A673 (cell line): ENCODE data around the gene HAAO. TPM values are rescaled to one million over a fixed set of nuclear protein-coding genes. Genes with fewer than 3 reads are reported as not detected.

Experiments
- BruUV-seq: library from RNA; stranded (reverse); fragments of 400-500 nt; replicated peaks from 2 replicates; lab custom pipeline; 2021; lab: Mats Ljungman, UMichigan
- CTCF ChIA-PET: fragments of 300-600 bp; sonication (Branson Sonifier 250); formaldehyde crosslinking; loops from one replicate; lab custom pipeline; 2022; ENCODE audit warnings: antibody characterized with exemption; lab: Charles Lee
- POLR2A ChIA-PET: fragments of 300-600 bp; sonication (Branson Sonifier 250); formaldehyde crosslinking; loops from one replicate; lab custom pipeline; 2022; ENCODE audit warnings: antibody characterized with exemption; ENCODE audit not compliant: low non-redundant PET; lab: Charles Lee
- DNase-seq: peaks from one replicate; pipeline ENCODE4 v3.0.0-alpha.2; 2015; ENCODE audit warnings: low spot score
- H3K27ac ChIP-seq: fragments of 200-600 bp; sonication (generic); 2 replicates; pipeline ENCODE4 v1.5.1; 2016; ENCODE audit warnings: mixed run types, low read depth, mild to moderate bottlenecking, mixed read lengths, antibody characterized with exemption, low read length; ENCODE audit not compliant: poor library complexity, severe bottlenecking
- H3K27me3 ChIP-seq: fragments of 200-600 bp; sonication (generic); replicated peaks from 2 replicates; pipeline ENCODE4 v1.6.1; 2017; ENCODE audit warnings: mixed run types, low read depth, mild to moderate bottlenecking, mixed read lengths, antibody characterized with exemption, low read length; ENCODE audit not compliant: insufficient read depth, poor library complexity
- H3K36me3 ChIP-seq: fragments of 200-600 bp; sonication (generic); 2 replicates; pipeline ENCODE4 v1.6.1; 2016; ENCODE audit warnings: mixed run types, mild to moderate bottlenecking, mixed read lengths, antibody characterized with exemption, low read length; ENCODE audit not compliant: insufficient read depth, poor library complexity, severe bottlenecking
- H3K4me1 ChIP-seq: fragments of 200-600 bp; sonication (generic); 2 replicates; pipeline ENCODE4 v1.6.1; 2017; ENCODE audit warnings: mixed run types, mild to moderate bottlenecking, mixed read lengths, antibody characterized with exemption, low read length; ENCODE audit not compliant: insufficient read depth, poor library complexity, severe bottlenecking
- H3K4me3 ChIP-seq: fragments of 200-600 bp; sonication (generic); 2 replicates; pipeline ENCODE4 v1.5.1; 2016; ENCODE audit warnings: low read depth, mixed run types, mild to moderate bottlenecking, mixed read lengths, low read length; ENCODE audit not compliant: poor library complexity, severe bottlenecking
- H3K9me3 ChIP-seq: fragments of 200-600 bp; sonication (generic); 2 replicates; pipeline ENCODE4 v1.6.1; 2016; ENCODE audit warnings: mixed run types, low read depth, mild to moderate bottlenecking, mixed read lengths, antibody characterized with exemption, low read length; ENCODE audit not compliant: poor library complexity, severe bottlenecking
- EZH2 ChIP-seq: fragments of 200-600 bp; sonication (generic); IDR thresholded peaks from 2 replicates; pipeline ENCODE4 v1.6.1; 2017; ENCODE audit warnings: borderline replicate concordance, low read depth, mild to moderate bottlenecking, mixed read lengths, antibody characterized with exemption, low read length; ENCODE audit not compliant: poor library complexity, severe bottlenecking
- intact Hi-C: fragments of 100-400 bp; cut with micrococcal nuclease; formaldehyde crosslinking; loops from one replicate; pipeline ENCODE4 v1.10.0; 2022; ENCODE audit not compliant: unreplicated experiment
- total RNA-seq: library from RNA; stranded (reverse); gene quantifications from 2 replicates; pipeline ENCODE4 v1.2.3, GENCODE V29; 2021
- TF ChIP-seq, protein P1 (sequence below): fragments of 300-800, 200-600 bp; sonication (generic); conservative IDR thresholded peaks from 2 replicates; pipeline ENCODE4 v1.5.1; 2017; ENCODE audit warnings: low read depth, mild to moderate bottlenecking, antibody characterized with exemption, low read length, moderate library complexity, mixed read lengths

The HAAO gene
- total RNA-seq, 1 experiment from 2014 or later = 2.4 TPM

DNA sequence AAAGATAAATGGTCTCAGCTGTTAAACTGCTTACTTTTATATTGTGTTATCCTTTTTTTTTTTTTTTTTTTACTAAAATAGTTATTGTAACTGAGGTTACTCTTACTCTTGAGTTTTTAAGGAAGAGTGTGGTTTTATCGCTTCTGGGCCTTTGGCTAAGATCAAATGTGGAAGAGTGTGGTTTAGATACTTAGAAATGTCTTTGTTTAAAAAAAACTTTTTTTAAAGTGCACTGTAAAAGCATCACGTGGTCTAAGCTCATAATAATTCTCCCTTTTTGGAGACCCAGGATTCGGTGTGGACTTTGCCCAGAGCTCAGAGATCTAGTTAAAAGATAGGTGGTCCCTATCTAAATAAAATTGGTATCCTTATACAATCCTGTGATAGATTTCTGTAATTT lies 16.6 kb downstream of the HAAO start:
- H3K9me3 ChIP-seq = no peaks in the 10 kb centered on the region
- no peak for DNase-seq
- no peaks in the 10 kb centered on the region for H3K36me3 ChIP-seq
- H3K27ac ChIP-seq = no peak overlapping the region
- ChIA-PET CTCF (no interaction called here), POLR2A (no interaction called here)
- no TSS peak for BruUV-seq
- H3K4me1 ChIP-seq = no peaks in the 10 kb centered on the region
- H3K4me3 ChIP-seq = no peak overlapping the region
- TF ChIP-seq, protein P1, sequence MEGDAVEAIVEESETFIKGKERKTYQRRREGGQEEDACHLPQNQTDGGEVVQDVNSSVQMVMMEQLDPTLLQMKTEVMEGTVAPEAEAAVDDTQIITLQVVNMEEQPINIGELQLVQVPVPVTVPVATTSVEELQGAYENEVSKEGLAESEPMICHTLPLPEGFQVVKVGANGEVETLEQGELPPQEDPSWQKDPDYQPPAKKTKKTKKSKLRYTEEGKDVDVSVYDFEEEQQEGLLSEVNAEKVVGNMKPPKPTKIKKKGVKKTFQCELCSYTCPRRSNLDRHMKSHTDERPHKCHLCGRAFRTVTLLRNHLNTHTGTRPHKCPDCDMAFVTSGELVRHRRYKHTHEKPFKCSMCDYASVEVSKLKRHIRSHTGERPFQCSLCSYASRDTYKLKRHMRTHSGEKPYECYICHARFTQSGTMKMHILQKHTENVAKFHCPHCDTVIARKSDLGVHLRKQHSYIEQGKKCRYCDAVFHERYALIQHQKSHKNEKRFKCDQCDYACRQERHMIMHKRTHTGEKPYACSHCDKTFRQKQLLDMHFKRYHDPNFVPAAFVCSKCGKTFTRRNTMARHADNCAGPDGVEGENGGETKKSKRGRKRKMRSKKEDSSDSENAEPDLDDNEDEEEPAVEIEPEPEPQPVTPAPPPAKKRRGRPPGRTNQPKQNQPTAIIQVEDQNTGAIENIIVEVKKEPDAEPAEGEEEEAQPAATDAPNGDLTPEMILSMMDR = no peak
- TF ChIP-seq EZH2 = no peak
- intact Hi-C loops = no loop called here
- no peaks in the 10 kb centered on the region for H3K27me3 ChIP-seq

DNA sequence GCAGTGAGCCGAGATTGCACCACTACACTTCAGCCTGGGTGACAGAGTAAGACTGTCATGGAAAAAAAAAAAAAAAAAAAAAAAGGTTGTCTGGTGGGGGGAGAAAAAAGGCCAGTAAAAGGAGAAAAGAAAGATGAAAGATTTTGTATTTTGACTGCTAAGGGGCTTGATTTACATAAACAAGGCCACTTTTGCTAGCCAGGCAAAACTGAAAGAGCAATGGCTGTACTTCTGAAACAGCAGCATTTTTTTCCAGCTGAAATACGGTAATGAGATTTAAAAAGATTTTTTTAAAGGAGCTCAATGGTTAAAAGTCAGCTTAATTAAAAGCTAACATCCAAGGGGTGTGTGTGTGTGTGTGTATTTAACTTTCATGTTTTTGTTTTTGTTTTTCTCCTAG lies 17.2 kb downstream of the HAAO start:
- CTCF ChIA-PET = no interaction called here
- no peaks in the 10 kb centered on the region for H3K9me3 ChIP-seq
- TF ChIP-seq, protein P1 = no peak
- no peak for TF ChIP-seq EZH2
- DNase-seq = no peak
- POLR2A ChIA-PET = no interaction called here
- no peaks in the 10 kb centered on the region for H3K4me1 ChIP-seq
- no peaks in the 10 kb centered on the region for H3K27me3 ChIP-seq
- intact Hi-C loops = no loop called here
- H3K36me3 ChIP-seq = no peaks in the 10 kb centered on the region
- BruUV-seq = no TSS peak
- no peak overlapping the region for H3K4me3 ChIP-seq
- H3K27ac ChIP-seq = no peak overlapping the region

DNA sequence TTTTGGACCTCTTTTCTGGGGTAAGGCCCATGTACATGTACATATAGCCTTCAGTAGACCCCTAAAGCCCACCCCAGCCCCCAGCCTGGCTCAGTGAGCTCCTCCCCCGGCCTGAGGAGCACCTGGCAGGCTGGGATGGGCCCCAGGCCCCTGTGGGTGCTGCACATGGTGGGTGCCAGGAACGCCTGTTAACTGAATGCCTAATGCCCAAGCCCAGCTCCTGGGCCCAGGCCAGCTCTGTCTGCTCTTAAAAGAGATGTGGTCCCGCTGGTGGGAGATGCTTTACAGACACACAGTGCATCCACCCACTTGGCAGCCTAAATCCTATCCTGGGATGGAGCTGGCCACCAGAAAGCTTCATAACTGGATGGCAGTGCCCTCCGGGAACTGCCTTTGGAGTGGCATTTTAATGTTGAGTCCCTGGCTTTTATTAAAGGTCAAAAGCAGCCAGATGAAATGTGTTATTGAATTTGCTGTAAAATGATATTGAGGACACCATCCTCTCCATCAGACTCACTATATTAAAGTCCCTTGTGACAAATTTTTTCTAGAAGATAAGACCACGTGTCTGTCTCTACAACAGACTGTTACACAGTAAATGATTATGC lies 20.7 kb downstream of the HAAO start:
- intact Hi-C loops = no loop called here
- Histone ChIP-seq H3K9me3 (no peaks in the 10 kb centered on the region), H3K4me1 (no peaks in the 10 kb centered on the region), H3K27ac (no peak overlapping the region), H3K36me3 (no peaks in the 10 kb centered on the region), H3K27me3 (no peaks in the 10 kb centered on the region), H3K4me3 (no peak overlapping the region)
- ChIA-PET CTCF (no interaction called here), POLR2A (no interaction called here)
- no peak for TF ChIP-seq EZH2
- TF ChIP-seq, protein P1 = no peak
- no peak for DNase-seq
- BruUV-seq = no TSS peak
